SU-DHL-6 (cell line): ENCODE results near the gene TNIK.
"Not testable (repeated sequence)": the region's sequence is repeated elsewhere in the genome, so short reads cannot be mapped to it uniquely, and the experiment has no call there.

ENCODE experiments used
- H2AFZ ChIP-seq: fragments of 200-600 bp; sonication (generic); 2 replicates; pipeline ENCODE4 v1.6.1; 2014; ENCODE audit warnings: low read depth, mild to moderate bottlenecking, moderate library complexity, mixed read lengths, antibody characterized with exemption, low read length; ENCODE audit not compliant: severe bottlenecking
- H3F3A ChIP-seq: fragments of 200-600 bp; shearing (Covaris generic); 2 replicates; pipeline ENCODE4 v1.6.0; 2016; ENCODE audit warnings: antibody characterized with exemption, mild to moderate bottlenecking; ENCODE audit not compliant: insufficient read depth
- H3K27ac ChIP-seq: fragments of 200-600 bp; sonication (generic); 2 replicates; pipeline ENCODE4 v1.5.1; 2016; ENCODE audit warnings: low read depth, mild to moderate bottlenecking, low read length, moderate library complexity, mixed read lengths
- H3K27me3 ChIP-seq: fragments of 200-600 bp; sonication (generic), shearing (Covaris generic); 2 replicates; pipeline ENCODE4 v1.6.0; 2014; ENCODE audit warnings: mild to moderate bottlenecking, low read length
- H3K36me3 ChIP-seq: fragments of 200-600 bp; sonication (generic); 2 replicates; pipeline ENCODE4 v1.6.1; 2014; ENCODE audit warnings: mild to moderate bottlenecking, low read length, mixed read lengths
- H3K4me2 ChIP-seq: fragments of 300-600, 200-600 bp; shearing (Covaris generic), sonication (generic); 2 replicates; pipeline ENCODE4 v1.6.0; 2014; ENCODE audit warnings: low read length, low read depth, mild to moderate bottlenecking; ENCODE audit not compliant: poor library complexity, severe bottlenecking
- H3K4me3 ChIP-seq: fragments of 200-600 bp; sonication (generic); 2 replicates; pipeline ENCODE4 v1.5.1; 2014; ENCODE audit warnings: antibody characterized with exemption, low read length, mild to moderate bottlenecking, mixed read lengths; ENCODE audit not compliant: insufficient read depth, poor library complexity, severe bottlenecking
- H3K79me2 ChIP-seq: fragments of 200-600 bp; sonication (generic); 2 replicates; pipeline ENCODE4 v1.6.1; 2014; ENCODE audit warnings: mild to moderate bottlenecking, low read length, moderate library complexity; ENCODE audit not compliant: insufficient read depth
- H3K9ac ChIP-seq: fragments of 200-600 bp; sonication (generic); 2 replicates; pipeline ENCODE4 v1.7.0; 2014; ENCODE audit warnings: mild to moderate bottlenecking, low read length
- H3K9me2 ChIP-seq: fragments of 200-600 bp; sonication (generic); replicated peaks from 2 replicates; pipeline ENCODE4 v1.6.1; 2014; ENCODE audit warnings: low read length; ENCODE audit not compliant: insufficient read depth
- H3K9me3 ChIP-seq: fragments of 200-600 bp; sonication (generic); 2 replicates; pipeline ENCODE4 v1.6.1; 2014; ENCODE audit warnings: low read length, mixed read lengths; ENCODE audit not compliant: insufficient read depth
- H4K20me1 ChIP-seq: fragments of 200-600 bp; sonication (generic); 2 replicates; pipeline ENCODE4 v1.6.1; 2014; ENCODE audit warnings: low read depth, mild to moderate bottlenecking, antibody characterized with exemption, low read length, moderate library complexity, mixed read lengths
- CTCF ChIP-seq: fragments of 200-600 bp; sonication (generic); IDR thresholded peaks from one replicate; pipeline ENCODE4 v1.5.1; 2017; ENCODE audit warnings: antibody characterized with exemption, mild to moderate bottlenecking, low read length, moderate library complexity; ENCODE audit not compliant: insufficient read depth, poor library complexity, severe bottlenecking
- EZH2phosphoT487 ChIP-seq: fragments of 200-600 bp; sonication (generic), shearing (Covaris generic); conservative IDR thresholded peaks from 2 replicates; pipeline ENCODE4 v1.6.1; 2018; ENCODE audit warnings: mild to moderate bottlenecking, antibody characterized with exemption, low read length, moderate library complexity, mixed read lengths

Gene TNIK

DNA sequence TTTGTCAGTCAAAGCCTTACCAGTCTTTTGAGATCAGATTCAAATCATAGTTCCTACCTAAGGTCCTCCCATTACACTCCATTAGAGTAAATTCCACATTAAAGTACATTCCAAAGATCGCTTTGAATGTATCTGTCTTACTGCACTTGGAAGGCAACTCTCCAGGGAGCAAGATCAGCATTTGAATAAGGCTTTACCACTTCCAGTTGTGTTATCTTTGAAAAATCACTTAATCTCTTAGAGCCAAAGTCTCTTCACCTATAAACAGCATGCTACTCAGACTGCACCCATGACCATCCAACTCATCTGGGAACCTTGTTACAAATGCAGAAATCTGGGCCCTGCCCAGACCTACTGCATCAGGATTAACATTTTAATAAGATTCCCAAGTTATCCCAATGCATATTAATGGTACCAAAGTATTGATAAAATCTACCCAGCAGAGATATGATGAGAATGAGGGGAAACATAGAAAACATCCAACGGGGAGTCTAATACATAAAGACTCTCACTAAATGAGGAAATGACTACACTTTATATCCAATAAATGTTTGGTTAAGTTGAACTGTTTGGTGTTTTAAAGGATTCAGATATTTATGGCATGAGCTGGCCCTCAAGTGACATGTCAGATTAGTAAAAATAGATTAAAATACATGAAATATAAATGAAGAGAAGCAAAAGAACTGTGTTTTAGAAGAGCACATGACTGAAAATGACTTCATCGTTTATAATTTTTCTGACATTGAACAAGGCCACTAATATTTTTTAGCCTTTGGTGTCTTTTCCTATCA lies 75.9 kb downstream of the TNIK start:
- no peaks in the 10 kb centered on the region for H3K79me2 ChIP-seq

GRCh38 chr3:171383206-171384018 lies 76.8 kb downstream of the TNIK start:
- no peaks in the 10 kb centered on the region for H4K20me1 ChIP-seq
- no peaks in the 10 kb centered on the region for H3K9me3 ChIP-seq
- H3F3A ChIP-seq: no peaks in the 10 kb centered on the region
- H3K27ac ChIP-seq: no peak overlapping the region
- H2AFZ ChIP-seq: no peak overlapping the region
- H3K9me2 ChIP-seq: no peaks in the 10 kb centered on the region
- H3K9ac ChIP-seq: no peak overlapping the region
- no peaks in the 10 kb centered on the region for H3K79me2 ChIP-seq
- no peaks in the 10 kb centered on the region for H3K27me3 ChIP-seq
- no peaks in the 10 kb centered on the region for H3K36me3 ChIP-seq
- no peak overlapping the region for H3K4me3 ChIP-seq
- no peak for TF ChIP-seq CTCF
- TF ChIP-seq EZH2phosphoT487: no peak
- no peak overlapping the region for H3K4me2 ChIP-seq

More for the DNA sequence above, 75.9 kb downstream of the TNIK start:
- TF ChIP-seq CTCF (no peak), EZH2phosphoT487 (no peak)
- no peak overlapping the region for H3K4me2 ChIP-seq
- no peak overlapping the region for H2AFZ ChIP-seq
- no peaks in the 10 kb centered on the region for H3K36me3 ChIP-seq
- H3K27me3 ChIP-seq: no peaks in the 10 kb centered on the region
- no peaks in the 10 kb centered on the region for H3K9me2 ChIP-seq
- no peak overlapping the region for H3K4me3 ChIP-seq
- H3K27ac ChIP-seq: no peak overlapping the region
- no peaks in the 10 kb centered on the region for H3F3A ChIP-seq
- H3K9me3 ChIP-seq: no peaks in the 10 kb centered on the region
- H4K20me1 ChIP-seq: no peaks in the 10 kb centered on the region
- H3K9ac ChIP-seq: no peak overlapping the region

- H3K4me2 ChIP-seq, H3K79me2 ChIP-seq: not testable (repeated sequence)
These were observed 77.9 kb downstream of the TNIK start for GRCh38 chr3:171382347-171382746.

More at GRCh38 chr3:171382347-171382746, 77.9 kb downstream of the TNIK start:
- not testable (repeated sequence) for H3K9me3 ChIP-seq, H3K4me3 ChIP-seq, H4K20me1 ChIP-seq, H3K9me2 ChIP-seq, H3K27me3 ChIP-seq, H3K9ac ChIP-seq, H3K36me3 ChIP-seq, H3F3A ChIP-seq, H3K27ac ChIP-seq, H2AFZ ChIP-seq
